ENCODE data around the gene UCP3. TPM values are rescaled to one million over a fixed set of nuclear protein-coding genes. Genes with fewer than 3 reads are reported as not detected.

The UCP3 gene
- total RNA-seq, 1 donor from 2014 or later, result 1.9 TPM

GRCh38 chr11:74018331-74019005 is 9.6 kb upstream of the UCP3 start:
- DNase-seq (ENCODE audit: low spot score), result peak; percentile 96

DNA sequence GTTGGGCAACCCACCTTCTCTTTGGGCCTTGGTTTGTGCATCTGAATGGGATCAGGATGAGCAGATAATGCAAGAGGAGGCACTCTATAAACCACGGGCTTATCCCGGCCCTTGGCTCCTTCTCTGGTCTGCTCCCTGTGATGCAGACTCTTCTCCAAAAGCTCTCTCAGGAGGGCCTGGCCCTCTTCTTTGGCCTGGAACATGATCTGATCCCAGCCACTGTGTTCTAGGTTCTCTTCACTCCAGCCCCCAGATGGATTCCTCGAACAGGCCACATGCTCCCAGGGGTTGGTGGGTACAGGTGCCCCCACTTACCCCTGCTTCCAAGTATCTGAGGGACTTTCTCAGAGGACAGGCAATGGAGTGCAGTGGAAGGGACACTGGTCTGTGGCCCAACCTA is 8.7 kb upstream of the UCP3 start:
- DNase-seq (ENCODE audit: low spot score), result no peak

DNA sequence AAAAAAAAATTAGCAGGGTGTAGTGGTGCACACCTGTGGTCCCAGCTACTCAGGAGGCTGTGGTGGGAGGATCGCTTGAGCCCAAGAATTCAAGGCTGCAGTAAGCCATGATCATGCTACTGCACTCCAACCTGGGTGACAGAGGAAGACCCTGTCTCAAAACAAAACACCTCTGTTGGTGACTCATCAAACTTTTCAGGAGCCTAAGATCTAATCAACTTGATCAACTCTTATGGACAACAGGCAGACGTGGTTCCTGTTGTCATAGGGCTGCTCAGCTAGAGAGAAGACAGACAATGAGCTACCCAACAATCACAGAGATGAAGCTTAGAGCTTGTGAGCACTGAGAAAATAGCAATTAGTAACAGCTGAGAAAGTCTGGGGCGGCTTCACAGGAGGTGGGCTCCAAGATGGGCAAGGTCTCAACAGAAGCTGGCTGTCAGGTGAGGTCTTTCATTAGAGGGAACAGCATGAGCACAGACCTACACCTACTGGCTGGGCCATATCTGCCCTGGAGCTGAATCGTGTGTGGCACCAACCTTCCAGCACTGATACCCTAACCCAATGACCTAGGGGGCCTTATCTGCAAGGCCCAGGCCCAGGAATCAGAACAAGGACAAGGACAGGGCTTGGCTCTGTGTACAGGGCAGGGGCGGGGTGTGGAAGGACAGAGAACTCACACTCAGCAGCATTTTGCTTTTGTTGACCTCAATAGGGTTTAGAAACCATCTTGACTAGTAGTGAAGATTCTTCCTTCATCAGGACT is 7.2 kb upstream of the UCP3 start:
- no peak for DNase-seq (ENCODE audit: low spot score)

- DNase-seq (ENCODE audit: low spot score), result no peak
Observed at GRCh38 chr11:74014880-74015279, 6.0 kb upstream of the UCP3 start.

- DNase-seq (ENCODE audit: low spot score), result no peak
Observed at GRCh38 chr11:74013141-74013540, 4.3 kb upstream of the UCP3 start.

DNA sequence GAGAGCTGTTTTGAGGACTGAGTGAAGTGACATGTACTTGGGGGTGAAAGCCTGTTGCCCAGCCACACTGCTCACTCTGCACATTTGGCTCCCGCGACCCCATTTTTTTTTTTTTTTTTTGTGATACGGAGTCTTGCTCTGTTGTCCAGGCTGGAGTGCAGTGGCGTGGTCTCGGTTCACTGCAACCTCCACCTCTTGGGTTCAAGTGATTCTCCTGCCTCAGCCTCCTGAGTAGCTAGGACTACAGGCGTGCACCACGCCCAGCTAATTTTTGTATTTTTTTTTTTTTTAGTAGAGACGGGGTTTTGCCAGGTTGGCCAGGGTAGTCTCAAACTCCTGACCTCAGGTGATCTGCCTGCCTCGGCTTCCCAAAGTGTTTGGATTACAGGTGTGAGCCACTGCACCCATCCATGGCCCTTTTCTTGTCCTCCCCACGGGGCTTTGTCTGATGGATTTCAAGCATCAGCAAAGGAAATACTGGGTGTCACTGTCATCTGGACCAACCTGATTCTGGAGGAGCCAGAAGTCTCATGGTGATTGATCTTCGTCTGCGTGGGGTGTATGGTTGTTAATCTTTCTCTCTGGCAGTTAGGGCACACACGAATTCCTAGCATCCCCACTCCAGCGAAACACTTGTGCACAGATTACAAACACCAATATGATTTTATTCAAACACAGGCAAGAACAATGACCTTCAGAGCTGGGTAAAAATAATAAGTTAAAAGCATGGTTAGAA is 3.4 kb upstream of the UCP3 start:
- no peak for DNase-seq (ENCODE audit: low spot score)

DNA sequence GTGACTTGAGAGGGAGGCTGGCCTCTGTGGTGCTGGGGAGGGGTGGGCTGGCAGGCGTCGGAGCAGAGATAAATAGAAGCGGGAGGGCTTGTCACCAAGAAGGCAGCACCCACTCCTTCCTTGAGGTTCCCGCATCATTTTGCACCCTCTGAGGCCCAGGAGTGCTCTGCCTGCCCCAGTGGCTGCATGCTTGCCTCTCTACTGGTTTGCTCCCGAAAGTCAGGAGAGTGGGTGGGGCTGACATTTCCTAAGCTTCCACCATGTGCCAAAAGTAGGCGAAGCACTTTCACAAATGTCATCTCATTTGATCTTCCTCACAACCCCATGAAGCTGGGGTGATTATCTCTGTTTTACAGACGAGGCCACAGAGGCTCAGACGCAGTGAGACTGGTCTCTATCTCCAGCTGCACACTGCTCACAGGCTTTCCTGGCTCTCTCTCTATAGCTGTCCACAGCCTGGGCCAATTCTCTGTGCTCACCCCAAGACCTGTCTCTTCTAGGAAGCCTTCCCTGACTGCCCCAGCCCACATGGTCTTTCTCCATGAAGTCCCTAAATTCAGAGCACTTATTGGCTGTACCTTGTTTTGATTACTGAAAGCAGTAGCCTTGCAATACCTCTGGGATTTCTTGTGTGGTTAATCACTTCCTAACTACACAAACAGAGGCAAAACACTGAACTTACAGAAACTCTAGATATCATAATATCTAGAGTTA is 2.6 kb upstream of the UCP3 start:
- no peak for DNase-seq (ENCODE audit: low spot score)

- no peak for DNase-seq (ENCODE audit: low spot score)
Observed at GRCh38 chr11:74010306-74011300, 1.7 kb upstream of the UCP3 start.

DNA sequence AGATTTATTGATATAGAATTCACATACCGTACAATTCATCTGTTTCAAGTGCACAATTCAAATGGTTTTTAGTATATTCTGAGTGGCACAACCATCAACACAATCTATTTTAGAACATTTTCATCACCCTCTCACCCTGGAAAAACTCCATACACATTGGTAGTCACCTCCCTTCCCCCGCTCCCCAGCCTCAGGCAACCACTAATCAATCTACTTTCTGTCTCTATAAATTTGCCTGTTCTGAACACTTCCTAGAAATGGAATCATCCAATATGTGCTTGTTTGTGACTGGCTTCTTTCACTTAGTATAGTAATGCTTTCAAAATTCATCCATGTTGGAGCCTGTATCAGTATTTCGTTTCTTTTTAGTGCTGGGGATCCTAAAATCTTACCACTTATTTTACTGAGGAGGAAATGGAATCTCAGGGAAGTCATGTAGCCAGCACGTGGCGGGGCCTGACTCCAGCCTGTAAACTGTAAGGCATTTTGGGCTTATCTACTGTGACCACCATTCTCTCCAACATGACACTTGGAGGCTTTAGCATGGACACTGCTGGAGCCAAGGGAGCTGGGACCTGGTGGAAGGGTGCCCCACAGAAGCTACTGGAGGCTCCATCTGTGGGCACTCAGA is 905 bp upstream of the UCP3 start:
- DNase-seq (ENCODE audit: low spot score), result no peak

DNA sequence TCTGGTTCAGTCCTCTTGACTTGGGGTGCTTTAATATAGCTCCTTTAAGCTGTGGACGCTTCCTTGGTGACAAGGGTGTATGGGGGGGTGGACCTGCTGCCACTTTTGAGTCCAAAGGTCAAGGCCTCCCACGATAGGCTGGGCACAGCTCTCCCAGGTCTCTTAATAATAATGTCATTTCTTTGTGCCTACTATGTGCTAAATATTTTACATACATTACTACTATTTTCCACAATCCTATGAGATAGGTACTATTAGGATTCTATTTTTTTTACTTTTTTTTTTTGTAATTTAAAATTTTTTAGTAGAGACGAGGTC is 304 bp upstream of the UCP3 start:
- DNase-seq (ENCODE audit: low spot score), result no peak

DNA sequence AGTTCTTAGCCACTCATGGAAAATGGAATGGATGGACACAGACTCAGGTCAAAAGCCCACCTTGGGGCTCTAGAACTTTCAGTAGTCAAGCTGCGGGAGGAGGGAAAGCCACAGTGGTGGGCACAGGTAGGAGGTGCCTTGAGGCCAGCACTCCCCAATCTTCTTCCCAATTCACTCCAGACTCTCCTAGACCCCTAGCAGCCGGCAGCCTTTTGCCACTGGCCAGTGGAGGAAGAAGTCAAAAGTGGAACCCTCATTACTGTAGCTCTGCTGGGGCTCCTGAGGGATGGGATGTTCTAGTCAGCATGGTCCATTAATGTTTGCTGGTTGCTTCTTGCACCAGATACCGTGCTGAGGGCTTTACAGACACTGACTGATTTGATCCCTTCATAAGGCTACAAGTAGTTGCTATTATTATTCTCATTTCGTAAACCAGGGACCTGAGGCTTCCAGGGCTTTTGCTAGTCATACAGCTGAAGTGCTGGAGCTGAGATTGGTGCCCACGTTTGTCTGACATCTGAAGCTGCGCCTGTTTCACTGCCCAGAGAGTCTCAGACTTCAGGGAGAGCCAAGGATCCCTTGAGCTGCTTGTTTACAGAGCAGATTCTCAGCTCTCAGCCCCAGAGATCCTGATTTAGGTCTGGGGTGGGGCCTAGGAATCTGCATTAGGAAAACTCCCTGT is 1.1 kb downstream of the UCP3 start:
- no peak for DNase-seq (ENCODE audit: low spot score)

DNA sequence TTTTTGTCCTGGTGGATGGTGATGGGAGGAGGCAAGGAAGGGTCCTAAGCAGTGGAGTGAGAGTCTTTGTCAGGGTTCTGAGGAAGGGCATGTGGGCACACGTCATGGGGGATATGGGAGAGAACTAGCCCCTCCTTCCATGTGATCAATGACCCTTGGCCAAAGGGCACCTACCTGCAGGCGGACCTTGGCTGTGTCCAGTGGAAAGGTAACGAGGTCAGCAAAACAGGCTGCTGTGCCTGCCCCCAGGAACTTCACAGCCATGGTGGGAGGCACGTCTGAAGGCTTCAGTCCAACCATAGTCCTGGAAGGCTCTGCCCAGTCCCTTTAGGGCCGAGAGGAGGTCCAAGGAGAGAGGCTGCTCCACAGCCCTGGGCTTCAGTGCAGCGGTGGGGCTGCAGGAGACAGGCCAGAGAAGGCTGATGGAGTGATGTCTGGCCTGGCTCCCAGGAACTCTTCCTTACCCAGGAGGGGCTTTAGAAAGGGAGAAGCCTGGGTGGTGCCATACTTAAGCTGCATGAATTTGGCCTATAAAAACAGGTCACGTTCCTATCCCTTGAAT is 2.1 kb downstream of the UCP3 start:
- DNase-seq (ENCODE audit: low spot score), result no peak

DNA sequence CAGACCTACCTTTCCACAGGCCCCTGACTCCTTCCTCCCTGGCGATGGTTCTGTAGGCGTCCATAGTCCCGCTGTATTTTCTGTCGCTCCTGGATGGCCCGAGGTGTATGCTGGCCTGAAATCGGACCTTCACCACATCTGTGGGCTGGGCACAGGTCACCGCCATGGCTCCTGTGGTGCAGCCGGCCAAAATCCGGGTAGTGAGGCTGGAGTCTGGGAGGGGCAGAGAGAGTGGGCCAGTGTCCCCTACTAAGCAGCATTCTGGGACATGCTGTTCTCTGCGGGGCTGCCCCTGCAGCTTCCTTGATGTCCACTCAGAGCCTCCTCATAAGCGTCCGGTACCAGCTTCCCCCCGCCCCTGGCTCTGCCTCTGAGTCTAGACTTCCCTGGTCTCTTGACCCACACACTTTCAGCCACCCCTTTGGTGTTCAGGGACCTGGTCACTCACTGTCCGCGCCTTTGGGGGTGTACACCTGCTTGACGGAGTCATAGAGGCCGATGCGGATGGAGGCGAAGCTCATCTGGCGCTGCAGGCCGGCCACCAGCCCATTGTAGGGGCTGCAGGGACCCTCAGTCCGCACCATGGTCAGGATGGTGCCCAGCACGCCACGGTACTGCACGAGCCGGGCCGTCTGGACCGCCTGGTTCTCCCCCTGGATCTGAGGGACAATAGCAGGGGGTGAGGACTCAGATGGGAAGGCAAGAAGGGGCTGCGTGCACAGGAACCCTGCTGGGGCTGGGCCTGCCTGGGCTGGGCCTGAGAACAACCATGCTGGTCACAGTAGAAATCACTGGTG is 3.0 kb downstream of the UCP3 start:
- no peak for DNase-seq (ENCODE audit: low spot score)

DNA sequence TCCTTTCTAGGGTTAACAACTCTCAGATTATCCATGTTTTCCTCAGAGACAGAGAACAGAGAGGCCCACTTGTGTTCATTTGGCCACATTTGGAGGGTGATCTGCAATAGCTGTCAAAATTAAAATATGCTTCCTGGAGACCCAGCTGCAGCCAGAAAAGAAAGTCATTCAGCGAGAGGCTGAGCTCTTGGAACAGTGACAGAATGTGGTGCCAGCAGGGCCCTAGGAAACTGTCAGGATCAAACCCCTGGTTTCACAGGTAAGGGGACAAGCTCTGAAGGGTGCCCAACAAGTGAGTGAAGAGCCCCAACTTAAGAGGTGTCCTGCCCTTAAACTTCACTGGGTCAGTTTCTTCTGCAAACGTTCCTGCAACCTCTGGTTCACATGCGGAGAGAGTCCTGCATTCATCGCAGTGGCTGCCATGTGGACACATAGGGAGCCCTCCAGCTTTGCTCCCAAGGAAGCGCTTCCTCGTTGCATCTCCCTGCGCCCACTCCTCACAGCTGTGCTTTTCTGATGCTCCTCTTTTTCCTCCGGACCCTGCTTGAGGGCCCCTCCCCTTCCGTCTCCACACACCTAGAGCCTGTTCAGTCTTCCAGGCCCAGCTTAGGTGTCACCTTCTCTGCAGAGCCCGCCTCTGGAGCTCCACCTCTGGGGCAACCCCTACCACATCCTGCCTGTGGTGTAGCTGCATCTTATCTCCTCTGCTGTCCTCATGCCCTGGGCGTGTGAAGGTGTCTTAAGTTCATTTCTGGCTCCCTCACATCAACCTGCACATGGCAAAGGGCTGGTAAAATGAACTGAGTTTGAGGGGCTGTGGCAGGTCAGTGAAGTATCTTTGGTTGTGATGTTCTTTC is 3.9 kb downstream of the UCP3 start:
- no peak for DNase-seq (ENCODE audit: low spot score)

DNA sequence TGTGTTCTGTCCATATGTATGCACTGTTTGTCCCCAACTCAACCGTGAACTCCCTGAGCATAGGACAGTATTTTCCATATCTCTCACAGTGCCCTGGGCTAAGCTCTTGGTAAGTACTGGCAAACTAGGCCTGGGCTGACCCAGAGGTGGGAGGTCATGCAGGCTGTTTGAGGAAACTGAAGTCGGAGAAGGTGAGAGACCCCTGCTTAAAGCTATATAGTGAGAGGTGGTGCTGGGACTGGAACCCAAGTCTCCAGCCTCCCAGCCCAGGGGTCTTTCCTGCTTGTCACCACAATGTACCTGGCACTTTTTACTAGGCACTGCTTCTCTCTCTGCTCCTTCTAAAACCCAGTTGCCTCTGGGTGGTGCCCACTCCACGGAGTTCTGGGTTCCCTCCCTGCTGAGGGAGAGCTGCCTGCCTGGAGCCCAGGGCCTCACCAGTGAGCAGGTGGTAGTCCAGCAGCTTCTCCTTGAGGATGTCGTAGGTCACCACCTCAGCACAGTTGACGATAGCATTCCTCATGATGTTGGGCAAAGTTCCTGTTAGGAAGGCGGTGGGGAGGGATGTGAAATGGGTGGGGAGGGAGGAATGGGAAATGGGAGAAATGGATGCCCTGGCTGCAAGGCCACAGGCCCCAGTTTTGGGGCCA is 4.7 kb downstream of the UCP3 start:
- no peak for DNase-seq (ENCODE audit: low spot score)

DNA sequence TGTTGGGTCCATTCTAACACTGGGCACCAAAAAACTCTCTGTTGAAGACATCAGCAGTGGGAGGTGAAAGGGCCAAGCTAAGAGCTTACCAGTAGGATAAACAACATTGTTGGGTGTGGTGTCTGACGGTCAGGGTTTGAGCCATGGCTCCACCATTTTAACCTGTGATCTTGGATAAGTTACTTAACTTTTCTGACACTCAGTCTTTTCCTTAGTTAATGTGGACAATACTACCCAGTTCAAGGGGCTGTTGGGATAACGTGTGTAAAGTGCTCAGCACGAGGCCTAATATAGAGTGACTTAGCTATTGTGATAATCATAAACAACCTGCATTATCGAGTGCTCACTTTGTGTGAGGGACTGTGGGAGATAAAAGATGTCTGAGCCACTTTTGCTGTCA is 6.1 kb downstream of the UCP3 start:
- no peak for DNase-seq (ENCODE audit: low spot score)

GRCh38 chr11:74001822-74002286 is 7.0 kb downstream of the UCP3 start:
- no peak for DNase-seq (ENCODE audit: low spot score)
